Muscle of arm (tissue), 12 donors: ENCODE data around the gene SGK1. TPM values are rescaled to one million over a fixed set of nuclear protein-coding genes. Genes with fewer than 3 reads are reported as not detected.
"Not testable (repeated sequence)": the region's sequence is repeated elsewhere in the genome, so short reads cannot be mapped to it uniquely, and the experiment has no call there.

Experiments
- DNase-seq: peaks from one replicate; pipeline ENCODE4 v3.0.0-alpha.2; 2013
- polyA plus RNA-seq, 12 donors: library from polyadenylated mRNA; unstranded; fragments of 120-200 nt; gene quantifications; one replicate each; pipeline ENCODE4 v1.2.1, GENCODE V29; 2013; ENCODE audit not compliant: insufficient read length in 12 of 12

SGK1 gene
- polyA plus RNA-seq, 12 donors = 24.0 to 58.8 (median 32.6) TPM; not detected in 1

GRCh38 chr6:134331256-134331655, 13.3 kb upstream of the SGK1 start:
- DNase-seq = no peak

- DNase-seq = no peak
Observed at GRCh38 chr6:134330555-134330954, 12.6 kb upstream of the SGK1 start.

- DNase-seq = no peak
Observed at GRCh38 chr6:134328792-134329191, 10.9 kb upstream of the SGK1 start.

- DNase-seq = no peak
Observed at GRCh38 chr6:134328138-134328537, 10.2 kb upstream of the SGK1 start.

- DNase-seq = not testable (repeated sequence)
Observed at GRCh38 chr6:134326192-134326591, 8.3 kb upstream of the SGK1 start.

- DNase-seq = no peak
Observed at GRCh38 chr6:134324766-134325165, 6.9 kb upstream of the SGK1 start.

GRCh38 chr6:134324141-134324540, 6.2 kb upstream of the SGK1 start:
- no peak for DNase-seq

GRCh38 chr6:134323698-134324097, 5.8 kb upstream of the SGK1 start:
- DNase-seq = no peak

- no peak for DNase-seq
Observed at GRCh38 chr6:134323294-134323693, 5.4 kb upstream of the SGK1 start.

GRCh38 chr6:134322216-134322615, 4.3 kb upstream of the SGK1 start:
- no peak for DNase-seq

GRCh38 chr6:134321246-134321645, 3.3 kb upstream of the SGK1 start:
- DNase-seq = no peak

GRCh38 chr6:134319686-134320085, 1.8 kb upstream of the SGK1 start:
- DNase-seq = not testable (repeated sequence)

GRCh38 chr6:134318974-134319281, 1.0 kb upstream of the SGK1 start:
- no peak for DNase-seq

- DNase-seq = no peak
Observed at GRCh38 chr6:134318236-134318973, 493 bp upstream of the SGK1 start.

GRCh38 chr6:134316733-134317431, 1.0 kb downstream of the SGK1 start:
- no peak for DNase-seq

- DNase-seq = no peak
Observed at GRCh38 chr6:134315974-134316441, 1.9 kb downstream of the SGK1 start.

- no peak for DNase-seq
Observed at GRCh38 chr6:134315189-134315588, 2.7 kb downstream of the SGK1 start.

GRCh38 chr6:134314006-134314821, 3.7 kb downstream of the SGK1 start:
- DNase-seq = no peak

- DNase-seq = no peak
Observed at GRCh38 chr6:134312038-134312660, 5.8 kb downstream of the SGK1 start.

GRCh38 chr6:134310817-134311216, 7.1 kb downstream of the SGK1 start:
- no peak for DNase-seq

- no peak for DNase-seq
Observed at GRCh38 chr6:134309983-134310605, 7.8 kb downstream of the SGK1 start.

- no peak for DNase-seq
Observed at GRCh38 chr6:134309227-134309626, 8.7 kb downstream of the SGK1 start.
